Activated naive CD8-positive, alpha-beta T cell treated with anti-CD3 and anti-CD28 coated beads, Interleukin-2, amount 10 ng/mL, durations not matched to agents 7 days and 5 days (primary cell): Measurements from ENCODE around the gene ADCY2. TPM values are rescaled to one million over a fixed set of nuclear protein-coding genes. Genes with fewer than 3 reads are reported as not detected.

Source experiments
- ATAC-seq: fragments of 150-1000 bp; cut with Tn5 transposase; one replicate; pipeline ENCODE4 v1.10.0; 2021; ENCODE audit warnings: low read depth, moderate library complexity
- POLR2A ChIA-PET: fragments of 350-600 bp; sonication (Branson Sonifier 250); formaldehyde crosslinking; loops from one replicate; lab custom pipeline; 2021; ENCODE audit warnings: antibody characterized with exemption; lab: Charles Lee
- DNase-seq: peaks from one replicate; pipeline ENCODE4 v3.0.0; 2021
- H3K27ac Mint-ChIP-seq: one replicate; pipeline ENCODE4 v1.8.0; 2022; ENCODE audit warnings: mild to moderate bottlenecking, mixed read lengths
- H3K27me3 Mint-ChIP-seq: one replicate; pipeline ENCODE4 v1.8.0; 2022; ENCODE audit warnings: mild to moderate bottlenecking, moderate library complexity, mixed read lengths
- H3K36me3 Mint-ChIP-seq: one replicate; pipeline ENCODE4 v1.8.0; 2021; ENCODE audit warnings: mild to moderate bottlenecking, mixed read lengths
- H3K4me1 Mint-ChIP-seq: one replicate; pipeline ENCODE4 v1.8.0; 2021; ENCODE audit warnings: mixed read lengths
- H3K4me3 Mint-ChIP-seq: one replicate; pipeline ENCODE4 v1.8.0; 2022; ENCODE audit warnings: mild to moderate bottlenecking, moderate library complexity, mixed read lengths
- H3K9me3 Mint-ChIP-seq: one replicate; pipeline ENCODE4 v1.8.0; 2021; ENCODE audit warnings: mixed read lengths
- total RNA-seq, 2 experiments: library from RNA; stranded (reverse); gene quantifications; one replicate each; pipeline ENCODE4 v1.2.3, GENCODE V29; 2021

Gene ADCY2
- total RNA-seq, 2 experiments from 2014 or later = not detected

GRCh38 chr5:7616897-7617296 lies 221.0 kb downstream of the ADCY2 start:
- DNase-seq (no peak), ATAC-seq (no peak)
- no peaks in the 10 kb centered on the region for H3K4me1 Mint-ChIP-seq
- POLR2A ChIA-PET = no interaction called here
- H3K9me3 Mint-ChIP-seq = no peaks in the 10 kb centered on the region
- no peak overlapping the region for H3K4me3 Mint-ChIP-seq
- no peak overlapping the region for H3K27ac Mint-ChIP-seq
- H3K27me3 Mint-ChIP-seq = no peaks in the 10 kb centered on the region
- no peaks in the 10 kb centered on the region for H3K36me3 Mint-ChIP-seq

GRCh38 chr5:7622498-7622897 lies 226.6 kb downstream of the ADCY2 start:
- DNase-seq (no peak), ATAC-seq (no peak)
- POLR2A ChIA-PET = no interaction called here
- H3K9me3 Mint-ChIP-seq = no peaks in the 10 kb centered on the region
- peaks cover 2% of the 10 kb centered on the region for H3K27me3 Mint-ChIP-seq
- no peaks in the 10 kb centered on the region for H3K36me3 Mint-ChIP-seq
- no peak overlapping the region for H3K27ac Mint-ChIP-seq
- H3K4me3 Mint-ChIP-seq = no peak overlapping the region
- H3K4me1 Mint-ChIP-seq = no peaks in the 10 kb centered on the region

- no peaks in the 10 kb centered on the region for H3K9me3 Mint-ChIP-seq
- POLR2A ChIA-PET = no interaction called here
- no peak for ATAC-seq
Observed at GRCh38 chr5:7625740-7626139, 229.8 kb downstream of the ADCY2 start.

GRCh38 chr5:7628248-7628647 lies 232.3 kb downstream of the ADCY2 start:
- DNase-seq (no peak), ATAC-seq (no peak)
- Mint-ChIP-seq H3K9me3 (no peaks in the 10 kb centered on the region), H3K36me3 (no peaks in the 10 kb centered on the region), H3K27ac (no peak overlapping the region), H3K27me3 (no peaks in the 10 kb centered on the region), H3K4me1 (no peaks in the 10 kb centered on the region), H3K4me3 (no peak overlapping the region)
- POLR2A ChIA-PET = no interaction called here

More at GRCh38 chr5:7625740-7626139, 229.8 kb downstream of the ADCY2 start:
- no peak overlapping the region for H3K4me3 Mint-ChIP-seq
- no peaks in the 10 kb centered on the region for H3K4me1 Mint-ChIP-seq
- no peak overlapping the region for H3K27ac Mint-ChIP-seq
- peaks cover 2% of the 10 kb centered on the region for H3K27me3 Mint-ChIP-seq
- no peak for DNase-seq
- no peaks in the 10 kb centered on the region for H3K36me3 Mint-ChIP-seq

- Mint-ChIP-seq H3K27ac (no peak overlapping the region), H3K4me3 (no peak overlapping the region), H3K27me3 (no peaks in the 10 kb centered on the region), H3K9me3 (no peaks in the 10 kb centered on the region), H3K36me3 (no peaks in the 10 kb centered on the region), H3K4me1 (no peaks in the 10 kb centered on the region)
- POLR2A ChIA-PET = no interaction called here
- no peak for DNase-seq
- no peak for ATAC-seq
Observed at GRCh38 chr5:7628820-7629219, 232.9 kb downstream of the ADCY2 start.

GRCh38 chr5:7629561-7629960 lies 233.6 kb downstream of the ADCY2 start:
- no peaks in the 10 kb centered on the region for H3K27me3 Mint-ChIP-seq
- H3K27ac Mint-ChIP-seq = no peak overlapping the region
- ATAC-seq = no peak
- H3K4me1 Mint-ChIP-seq = no peaks in the 10 kb centered on the region
- H3K4me3 Mint-ChIP-seq = no peak overlapping the region
- H3K36me3 Mint-ChIP-seq = no peaks in the 10 kb centered on the region
- POLR2A ChIA-PET = no interaction called here
- no peaks in the 10 kb centered on the region for H3K9me3 Mint-ChIP-seq
- DNase-seq = no peak

- H3K36me3 Mint-ChIP-seq = no peaks in the 10 kb centered on the region
- no peak overlapping the region for H3K4me3 Mint-ChIP-seq
- POLR2A ChIA-PET = no interaction called here
Observed at GRCh38 chr5:7634837-7635236, 238.9 kb downstream of the ADCY2 start.

GRCh38 chr5:7638456-7638855 lies 242.5 kb downstream of the ADCY2 start:
- H3K27me3 Mint-ChIP-seq = no peaks in the 10 kb centered on the region
- POLR2A ChIA-PET = no interaction called here
- ATAC-seq = no peak
- H3K27ac Mint-ChIP-seq = no peak overlapping the region
- no peak overlapping the region for H3K4me3 Mint-ChIP-seq
- no peak for DNase-seq
- H3K9me3 Mint-ChIP-seq = peaks cover 1% of the 10 kb centered on the region
- no peaks in the 10 kb centered on the region for H3K36me3 Mint-ChIP-seq
- no peaks in the 10 kb centered on the region for H3K4me1 Mint-ChIP-seq

More at GRCh38 chr5:7634837-7635236, 238.9 kb downstream of the ADCY2 start:
- Mint-ChIP-seq H3K27me3 (no peaks in the 10 kb centered on the region), H3K4me1 (no peaks in the 10 kb centered on the region), H3K27ac (no peak overlapping the region), H3K9me3 (no peaks in the 10 kb centered on the region)
- ATAC-seq (no peak), DNase-seq (no peak)

- Mint-ChIP-seq H3K9me3 (peaks cover 5% of the 10 kb centered on the region), H3K27ac (no peak overlapping the region), H3K27me3 (no peaks in the 10 kb centered on the region), H3K4me3 (no peak overlapping the region), H3K36me3 (no peaks in the 10 kb centered on the region), H3K4me1 (no peaks in the 10 kb centered on the region)
- DNase-seq = no peak
- POLR2A ChIA-PET = no interaction called here
- no peak for ATAC-seq
Observed at GRCh38 chr5:7642029-7642428, 246.1 kb downstream of the ADCY2 start.

- POLR2A ChIA-PET = no interaction called here
- Mint-ChIP-seq H3K36me3 (no peaks in the 10 kb centered on the region), H3K27ac (no peak overlapping the region), H3K4me3 (no peak overlapping the region), H3K9me3 (peaks cover 5% of the 10 kb centered on the region), H3K4me1 (no peaks in the 10 kb centered on the region), H3K27me3 (no peaks in the 10 kb centered on the region)
- DNase-seq (no peak), ATAC-seq (no peak)
Observed at GRCh38 chr5:7644723-7645122, 248.8 kb downstream of the ADCY2 start.

- no peaks in the 10 kb centered on the region for H3K27me3 Mint-ChIP-seq
Observed at GRCh38 chr5:7650755-7651154, 254.8 kb downstream of the ADCY2 start.

GRCh38 chr5:7653046-7653445 lies 257.1 kb downstream of the ADCY2 start:
- Mint-ChIP-seq H3K9me3 (peaks cover 2% of the 10 kb centered on the region), H3K27me3 (no peaks in the 10 kb centered on the region), H3K27ac (no peak overlapping the region), H3K4me1 (no peaks in the 10 kb centered on the region), H3K36me3 (no peaks in the 10 kb centered on the region), H3K4me3 (no peak overlapping the region)
- DNase-seq = no peak
- ATAC-seq = no peak
- POLR2A ChIA-PET = no interaction called here

More at GRCh38 chr5:7650755-7651154, 254.8 kb downstream of the ADCY2 start:
- H3K4me3 Mint-ChIP-seq = no peak overlapping the region
- POLR2A ChIA-PET = no interaction called here
- no peak for DNase-seq
- H3K27ac Mint-ChIP-seq = no peak overlapping the region
- no peaks in the 10 kb centered on the region for H3K4me1 Mint-ChIP-seq
- peaks cover 2% of the 10 kb centered on the region for H3K9me3 Mint-ChIP-seq
- no peaks in the 10 kb centered on the region for H3K36me3 Mint-ChIP-seq
- ATAC-seq = no peak

GRCh38 chr5:7657153-7657552 lies 261.2 kb downstream of the ADCY2 start:
- ATAC-seq (no peak), DNase-seq (no peak)
- POLR2A ChIA-PET = no interaction called here
- Mint-ChIP-seq H3K27ac (no peak overlapping the region), H3K36me3 (no peaks in the 10 kb centered on the region), H3K4me1 (no peaks in the 10 kb centered on the region), H3K4me3 (no peak overlapping the region), H3K27me3 (no peaks in the 10 kb centered on the region), H3K9me3 (peaks cover 2% of the 10 kb centered on the region)

- DNase-seq (no peak), ATAC-seq (no peak)
- H3K36me3 Mint-ChIP-seq = no peaks in the 10 kb centered on the region
- no peak overlapping the region for H3K4me3 Mint-ChIP-seq
- H3K27me3 Mint-ChIP-seq = no peaks in the 10 kb centered on the region
- H3K27ac Mint-ChIP-seq = no peak overlapping the region
- H3K9me3 Mint-ChIP-seq = no peaks in the 10 kb centered on the region
- no peaks in the 10 kb centered on the region for H3K4me1 Mint-ChIP-seq
- POLR2A ChIA-PET = no interaction called here
Observed at GRCh38 chr5:7659420-7659819, 263.5 kb downstream of the ADCY2 start.

- H3K9me3 Mint-ChIP-seq = peaks cover 2% of the 10 kb centered on the region
- no peak for ATAC-seq
Observed at GRCh38 chr5:7662289-7662688, 266.4 kb downstream of the ADCY2 start.

More at GRCh38 chr5:7662289-7662688, 266.4 kb downstream of the ADCY2 start:
- H3K27me3 Mint-ChIP-seq = no peaks in the 10 kb centered on the region
- H3K4me3 Mint-ChIP-seq = no peak overlapping the region
- no peak for DNase-seq
- H3K27ac Mint-ChIP-seq = no peak overlapping the region
- H3K36me3 Mint-ChIP-seq = no peaks in the 10 kb centered on the region
- H3K4me1 Mint-ChIP-seq = no peaks in the 10 kb centered on the region
- POLR2A ChIA-PET = no interaction called here
